GM18867 (cell line): ENCODE data around the gene CHID1.

ENCODE experiments used
- ATAC-seq: cut with Tn5 transposase; IDR thresholded peaks from one replicate; pipeline ENCODE4 v1.9.1; 2021; ENCODE audit warnings: mild to moderate bottlenecking, moderate library complexity; ENCODE audit not compliant: unreplicated experiment

CHID1 gene

DNA sequence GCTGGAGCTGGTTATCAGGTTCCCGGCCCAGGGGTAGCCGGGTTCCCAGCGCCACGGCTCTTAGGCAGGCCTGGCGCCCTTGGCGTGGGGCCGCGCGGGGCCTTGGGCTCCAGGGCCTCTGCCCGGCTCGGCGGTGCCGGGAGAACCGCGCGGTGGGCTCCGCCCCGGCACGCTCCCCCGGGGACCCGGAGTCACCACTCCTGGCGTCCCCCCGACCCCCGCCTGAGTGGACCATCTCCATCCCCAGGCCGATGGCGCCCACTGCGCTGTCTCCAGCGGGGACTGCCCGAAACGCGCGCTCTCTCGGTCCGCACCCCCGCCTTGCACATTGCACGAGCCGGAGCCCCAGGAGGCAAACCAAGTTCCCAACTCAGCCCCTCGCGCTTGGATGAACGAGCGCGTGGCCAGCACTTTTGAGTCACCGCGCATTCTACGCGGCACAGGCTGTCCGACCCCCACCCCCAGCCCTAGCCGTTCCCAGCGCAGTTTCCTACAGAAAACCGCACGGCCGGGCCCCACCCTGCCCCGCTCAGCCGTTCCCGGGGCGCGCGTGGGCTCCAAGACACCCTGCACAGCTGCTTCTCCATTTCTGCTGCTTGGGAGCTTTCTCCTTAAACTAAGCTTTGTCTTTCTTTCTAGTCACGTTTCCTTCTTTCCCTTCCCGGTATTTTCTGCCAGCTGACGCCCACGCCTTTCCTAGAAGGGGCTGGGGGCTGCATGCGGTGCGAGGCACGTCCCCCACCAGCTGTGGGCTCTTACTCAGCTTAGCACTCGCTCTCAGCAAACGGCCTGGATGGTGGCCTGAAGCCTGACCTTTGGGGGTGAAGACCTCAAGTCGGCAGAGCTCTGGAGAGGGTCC lies 650 bp upstream of the CHID1 start:
- ATAC-seq, result peak; percentile 29

DNA sequence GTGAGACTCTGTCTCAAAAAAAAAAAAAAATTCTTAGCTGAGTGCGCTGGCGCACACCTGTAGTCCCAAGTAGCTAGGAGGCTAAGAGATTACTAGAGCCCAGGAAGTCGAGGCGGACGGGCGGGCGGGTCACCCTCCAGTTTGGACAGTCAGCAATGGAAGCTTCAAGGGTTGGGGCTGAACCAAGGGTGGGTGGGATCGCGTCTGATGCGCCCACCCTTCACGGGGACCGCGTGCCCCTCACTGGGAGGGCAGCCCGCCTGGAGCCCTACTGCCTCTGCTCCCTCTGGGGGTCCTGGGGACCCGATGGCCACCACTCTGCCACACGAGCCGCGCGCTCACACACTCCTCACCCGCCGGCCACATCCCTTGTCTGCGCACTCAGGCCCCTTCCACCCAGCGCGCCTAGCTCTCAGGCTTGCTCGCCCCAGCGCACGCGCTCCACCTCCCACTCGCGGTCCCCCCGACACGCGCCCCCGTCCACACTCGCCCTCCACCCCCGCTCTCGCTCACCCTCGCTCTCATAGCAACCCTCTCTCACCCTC lies 494 bp downstream of the CHID1 start:
- no peak for ATAC-seq

DNA sequence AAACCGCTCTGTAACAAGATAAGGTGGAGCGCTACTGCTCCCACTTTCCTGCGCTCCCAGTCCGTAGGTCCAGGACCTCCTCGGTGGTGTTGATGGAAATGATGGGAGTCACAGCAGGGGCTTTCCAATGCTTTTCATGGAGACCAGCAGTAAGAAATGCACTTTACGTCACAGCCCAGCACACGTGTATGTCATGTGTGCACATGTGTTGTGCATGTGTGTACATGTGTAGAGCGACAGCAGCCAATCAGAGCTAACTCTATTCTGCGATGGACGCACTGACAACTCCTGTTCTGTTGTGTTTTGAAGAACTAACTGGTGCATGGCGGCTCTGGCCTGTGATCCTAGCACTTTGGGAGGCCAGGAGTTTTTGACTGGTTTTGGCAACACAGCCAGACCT lies 1.2 kb downstream of the CHID1 start:
- no peak for ATAC-seq

DNA sequence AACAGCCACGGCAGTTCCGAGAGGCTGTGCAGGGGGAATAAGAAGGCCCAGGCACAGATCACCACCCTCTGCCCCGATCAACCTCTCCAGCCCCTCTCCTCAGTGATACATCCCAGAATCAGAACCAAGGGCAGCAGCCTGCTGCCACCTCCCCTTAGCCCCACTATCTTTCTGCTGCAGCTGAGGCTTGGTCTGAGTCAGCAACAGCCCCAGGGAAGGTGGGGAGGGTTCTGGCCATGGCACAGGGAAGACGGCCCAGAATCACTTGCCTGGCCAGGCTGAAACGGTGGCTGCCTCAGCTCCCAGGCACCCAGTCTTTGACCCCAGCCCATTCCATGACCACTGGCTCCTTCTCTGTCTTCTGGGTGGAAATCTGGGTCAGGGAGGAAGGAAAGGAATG lies 2.3 kb downstream of the CHID1 start:
- ATAC-seq, result no peak

DNA sequence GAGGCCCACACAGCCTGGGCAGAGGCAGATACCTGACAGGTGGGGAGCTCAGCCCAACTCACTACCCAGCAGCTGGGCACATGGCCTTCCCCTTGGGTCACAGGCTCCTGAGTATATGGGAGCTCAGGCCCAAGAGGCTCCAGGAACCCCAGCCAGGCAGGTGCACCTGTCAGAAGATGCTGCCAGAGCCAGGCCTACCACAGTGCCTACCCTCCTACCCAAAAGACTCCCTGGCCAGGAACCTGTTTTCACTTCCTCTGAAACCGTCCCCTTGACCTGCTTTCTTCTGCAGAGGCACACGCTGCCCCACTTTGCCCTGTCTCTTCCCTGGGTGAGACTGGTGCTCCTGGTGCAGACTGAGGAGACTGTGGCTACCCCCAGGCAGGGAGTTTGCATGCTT lies 2.9 kb downstream of the CHID1 start:
- ATAC-seq, result no peak

DNA sequence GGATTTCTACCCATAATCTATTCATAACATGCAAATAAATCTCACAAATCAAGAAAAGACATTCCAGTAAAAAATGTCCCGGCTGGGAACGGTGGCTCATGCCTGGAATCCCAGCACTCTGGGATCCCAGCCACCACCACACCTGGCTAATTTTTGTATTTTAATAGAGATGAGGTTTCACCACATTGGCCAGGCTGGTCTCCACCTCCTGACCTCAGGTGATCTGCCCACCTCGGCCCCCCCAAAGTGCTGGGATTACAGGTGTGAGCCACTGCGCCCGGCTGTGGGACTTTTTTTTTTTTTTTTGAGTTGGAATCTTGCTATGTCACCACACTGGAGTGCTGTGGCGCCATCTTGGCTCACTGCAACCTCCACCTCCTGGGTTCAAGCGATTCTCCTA lies 4.7 kb downstream of the CHID1 start:
- ATAC-seq, result no peak

DNA sequence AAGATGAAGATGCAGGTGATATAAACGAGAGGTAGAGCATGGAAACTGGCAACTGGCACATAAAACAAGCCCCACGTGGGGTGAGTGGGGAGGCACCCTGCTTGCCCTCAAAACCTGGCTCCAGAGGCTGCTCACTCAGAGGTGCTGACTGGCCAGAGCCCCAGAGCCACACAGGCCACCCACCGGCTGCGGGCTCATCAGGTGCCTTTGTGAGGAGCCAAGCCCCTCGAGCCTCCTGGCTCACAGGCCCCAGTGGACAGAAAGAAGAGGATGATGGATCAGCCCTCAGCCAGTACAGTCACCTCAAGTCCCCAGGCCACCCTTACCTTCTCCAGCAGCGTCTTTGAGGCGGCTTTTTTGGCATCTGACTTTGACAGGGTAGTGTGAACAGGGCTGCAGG lies 6.2 kb downstream of the CHID1 start:
- no peak for ATAC-seq

DNA sequence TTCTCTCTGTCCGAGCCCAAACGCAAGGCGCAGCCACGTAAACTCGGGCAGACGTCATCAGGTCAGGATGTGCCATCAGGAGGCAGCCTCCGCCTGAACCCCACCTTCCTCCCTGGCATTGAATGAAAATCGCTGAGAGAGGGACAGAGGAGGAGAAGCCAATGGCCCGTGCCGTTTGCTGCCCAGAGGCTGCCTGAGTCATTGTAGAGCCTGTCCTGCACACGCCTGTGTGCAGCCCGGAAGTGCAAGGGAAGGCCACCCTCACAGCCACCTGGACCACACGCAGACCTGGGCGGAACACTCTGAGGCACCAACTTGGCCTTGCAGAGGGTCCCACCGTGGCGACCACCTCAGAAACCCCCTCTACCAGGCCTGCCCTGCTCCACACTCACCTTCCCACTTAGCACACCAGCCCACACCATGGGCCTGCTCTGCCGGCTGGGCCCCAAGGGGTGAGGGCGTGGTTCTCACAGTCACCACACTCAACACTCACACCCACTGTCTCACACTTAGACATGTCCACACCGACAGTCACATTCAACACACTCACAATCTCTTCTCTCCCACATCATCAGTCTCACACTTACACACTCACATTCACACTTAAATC lies 9.1 kb downstream of the CHID1 start:
- ATAC-seq, result no peak

DNA sequence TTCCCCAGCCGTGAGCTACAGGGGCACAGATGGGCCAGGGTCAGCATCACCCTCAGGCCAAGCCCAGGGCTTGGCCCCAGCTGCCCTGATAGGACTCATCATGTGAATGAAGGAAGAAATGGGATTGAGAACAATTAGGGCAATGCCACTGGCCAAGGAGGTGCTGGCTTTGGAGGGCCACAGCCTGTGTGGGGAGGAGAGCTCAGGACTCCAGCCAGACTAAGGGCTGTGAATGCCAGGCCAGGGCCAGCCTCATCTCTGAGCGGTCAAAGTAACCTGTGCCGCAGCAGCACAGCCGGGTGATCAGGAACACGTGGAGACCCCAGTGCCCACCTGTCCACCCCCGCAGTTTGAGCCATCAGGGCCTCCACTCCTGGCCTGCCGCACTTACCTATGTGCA lies 10.1 kb downstream of the CHID1 start:
- ATAC-seq, result no peak

DNA sequence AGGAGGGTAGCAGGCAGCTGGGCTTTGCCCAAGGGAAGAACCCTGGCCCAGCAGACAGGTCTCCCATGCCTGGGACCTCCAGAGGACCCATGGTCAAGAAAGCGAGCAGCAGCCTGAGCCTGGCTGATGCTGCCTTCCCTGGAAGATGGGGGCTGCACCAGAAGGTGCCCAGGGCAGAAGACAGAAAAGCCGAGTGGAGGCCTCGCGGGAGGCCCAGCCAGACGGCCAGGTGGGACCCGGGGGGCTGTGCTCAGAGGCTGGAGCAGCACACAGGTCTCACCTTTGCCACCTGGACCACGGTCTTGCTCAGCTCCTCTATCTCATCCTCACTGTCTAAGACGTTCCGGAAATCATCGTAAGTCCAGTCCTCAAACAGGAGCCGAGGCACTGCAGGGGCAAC lies 10.9 kb downstream of the CHID1 start:
- no peak for ATAC-seq

DNA sequence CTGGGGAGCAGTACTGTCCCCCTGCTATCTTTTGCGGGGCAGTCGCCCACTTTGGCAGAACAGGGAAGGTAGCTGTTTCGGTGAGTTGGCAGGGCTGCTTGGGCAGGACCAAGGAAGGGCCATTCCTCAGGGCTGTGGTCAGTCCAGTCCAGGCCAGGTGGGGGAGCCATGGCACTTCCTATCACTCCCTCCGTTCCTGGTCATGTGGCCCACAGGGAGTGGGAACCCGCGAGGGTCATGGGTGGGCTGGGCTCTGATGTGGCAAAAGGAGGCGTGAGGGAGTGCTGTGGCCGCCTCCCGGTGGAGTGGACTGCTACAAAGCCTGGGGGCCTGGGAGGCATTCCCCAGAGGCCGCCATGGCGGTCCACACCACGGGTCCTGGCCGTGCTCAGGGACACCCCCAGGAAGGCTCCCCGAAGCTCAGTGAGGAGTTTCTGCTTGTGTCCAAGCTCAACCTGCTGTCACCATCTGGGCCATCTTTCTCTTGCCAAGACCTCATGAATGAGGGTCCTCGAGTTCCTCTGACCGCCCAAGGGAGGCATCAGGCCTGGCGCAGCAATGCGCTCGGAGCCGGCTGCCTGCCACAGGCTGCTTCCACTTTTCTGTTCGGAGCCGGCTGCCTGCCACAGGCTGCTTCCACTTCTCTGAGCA lies 11.9 kb downstream of the CHID1 start:
- no peak for ATAC-seq

DNA sequence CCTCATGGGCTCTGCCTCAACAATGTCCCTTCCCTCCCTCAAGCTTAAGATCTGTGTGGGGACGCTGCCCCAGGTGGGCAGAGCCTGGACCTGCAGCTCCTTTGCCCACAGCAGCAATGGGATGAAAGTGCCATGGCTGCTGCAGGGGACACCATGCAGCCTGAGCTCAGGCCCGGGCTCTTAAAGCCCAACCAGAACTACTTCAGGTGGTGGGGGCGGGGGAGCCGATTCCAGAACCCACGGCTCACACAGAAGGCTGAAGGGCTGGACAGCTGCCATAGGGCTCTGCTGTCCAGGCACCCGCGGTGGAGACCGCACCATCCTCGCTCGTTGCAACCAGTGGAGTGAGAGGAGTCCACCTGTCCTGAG lies 12.5 kb downstream of the CHID1 start:
- no peak for ATAC-seq

DNA sequence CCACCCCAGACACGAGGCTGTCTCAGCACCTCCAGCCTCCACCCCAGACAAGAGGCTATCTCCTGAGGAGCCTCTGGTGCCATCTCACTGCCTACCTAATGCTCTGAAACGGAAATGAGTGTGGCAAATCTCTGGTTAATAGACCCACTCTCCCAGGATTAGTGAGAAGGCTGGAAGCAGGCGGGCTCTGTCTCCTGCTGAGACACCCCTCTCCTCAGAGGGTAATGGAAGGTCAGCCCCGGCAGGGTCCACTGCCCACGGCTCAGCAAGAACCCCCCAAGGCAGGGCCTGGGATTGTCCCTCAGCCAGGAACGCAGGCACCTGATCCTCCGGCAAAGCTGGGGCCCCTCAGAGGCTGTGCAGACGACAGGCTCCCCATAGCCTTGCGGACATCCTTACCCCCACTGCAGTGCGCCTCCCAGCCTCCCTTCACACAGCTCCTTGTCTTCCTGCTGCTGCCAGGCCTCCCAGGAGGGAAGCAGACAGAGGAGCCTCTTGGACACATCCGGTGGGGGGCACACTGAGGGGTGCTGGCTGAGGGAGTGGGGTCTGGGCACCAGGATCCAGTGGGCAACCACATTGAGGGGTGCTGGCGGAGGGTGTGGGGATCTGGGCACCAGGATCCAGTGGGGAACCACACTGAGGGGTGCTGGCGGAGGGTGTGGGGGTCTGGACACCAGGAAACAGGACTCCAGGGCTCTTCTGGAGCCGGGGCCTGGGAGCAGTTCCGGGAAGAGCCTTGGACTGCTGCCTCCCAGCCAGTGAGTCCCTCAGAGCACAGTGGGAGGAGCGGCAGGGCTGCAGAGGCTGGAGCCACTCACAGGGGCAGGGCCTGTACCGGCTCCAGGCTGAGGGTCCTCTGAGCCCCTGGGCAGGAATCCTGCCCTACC lies 13.1 kb downstream of the CHID1 start:
- ATAC-seq, result no peak

DNA sequence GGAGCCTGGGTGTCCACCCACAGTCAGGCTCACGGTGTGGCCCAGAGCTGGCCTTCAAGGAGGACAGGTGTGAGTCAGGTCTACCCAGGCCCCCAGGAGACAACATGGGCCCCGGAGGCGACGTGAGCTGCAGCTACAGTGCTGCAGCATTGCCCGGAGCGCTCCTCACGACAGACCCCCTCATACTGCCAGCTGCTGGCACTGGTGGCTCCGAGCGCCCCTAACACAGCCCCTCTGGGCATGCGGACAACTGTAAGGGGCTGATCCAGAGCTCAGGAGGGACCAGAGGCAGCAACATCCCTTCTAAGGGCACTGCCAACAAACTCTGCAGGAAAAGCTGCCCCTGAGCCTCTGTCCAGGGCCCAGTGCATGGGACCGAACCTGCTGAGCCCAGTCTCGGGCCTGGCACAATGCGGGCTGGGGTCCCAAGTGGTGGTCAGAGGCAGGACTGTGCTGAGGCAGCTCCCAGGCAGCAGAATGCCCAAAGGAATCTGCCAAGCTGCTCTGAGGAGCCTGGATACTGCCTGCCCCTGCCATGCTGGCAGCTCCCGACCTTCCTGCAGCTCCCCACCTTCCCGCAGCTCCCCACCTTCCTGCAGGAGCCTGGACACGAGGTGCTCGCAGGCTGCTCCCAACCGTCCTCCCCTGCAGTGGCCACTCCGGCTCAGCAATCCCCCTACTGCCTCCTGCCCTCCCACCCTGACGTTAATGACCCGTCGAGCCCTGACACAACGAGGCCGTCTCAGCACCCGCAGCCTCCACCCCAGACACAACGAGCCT lies 15.1 kb downstream of the CHID1 start:
- no peak for ATAC-seq

DNA sequence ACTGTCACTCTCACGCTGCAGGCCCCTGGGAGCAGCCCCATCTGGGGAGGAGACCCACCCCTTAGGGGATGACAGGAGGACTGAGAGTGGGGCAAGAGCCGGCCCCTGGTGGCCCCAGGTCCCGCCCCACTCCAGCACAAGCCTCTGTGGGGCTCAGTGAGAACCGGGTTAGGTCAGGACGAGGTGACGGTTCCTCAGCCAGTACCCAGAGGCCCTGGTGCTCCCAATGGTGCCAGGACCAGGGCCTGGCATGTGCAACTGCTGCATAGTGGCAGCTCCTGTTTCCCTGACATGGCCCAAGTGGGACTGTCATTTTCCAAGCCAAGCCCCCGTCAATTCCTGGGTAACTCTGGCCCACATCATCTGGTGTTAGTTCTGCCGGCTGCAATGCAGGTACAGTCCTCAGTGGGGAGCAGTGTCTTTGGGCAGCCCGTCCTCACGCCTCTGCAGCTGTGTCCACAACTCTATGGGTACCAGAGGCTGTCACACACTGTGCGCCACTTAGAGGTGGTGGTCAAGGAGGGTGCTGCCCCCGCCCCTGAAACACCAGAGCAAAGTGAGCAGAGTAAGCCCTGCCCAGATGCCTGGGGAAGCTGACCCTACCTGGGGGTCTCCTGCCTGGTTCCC lies 15.9 kb downstream of the CHID1 start:
- no peak for ATAC-seq

DNA sequence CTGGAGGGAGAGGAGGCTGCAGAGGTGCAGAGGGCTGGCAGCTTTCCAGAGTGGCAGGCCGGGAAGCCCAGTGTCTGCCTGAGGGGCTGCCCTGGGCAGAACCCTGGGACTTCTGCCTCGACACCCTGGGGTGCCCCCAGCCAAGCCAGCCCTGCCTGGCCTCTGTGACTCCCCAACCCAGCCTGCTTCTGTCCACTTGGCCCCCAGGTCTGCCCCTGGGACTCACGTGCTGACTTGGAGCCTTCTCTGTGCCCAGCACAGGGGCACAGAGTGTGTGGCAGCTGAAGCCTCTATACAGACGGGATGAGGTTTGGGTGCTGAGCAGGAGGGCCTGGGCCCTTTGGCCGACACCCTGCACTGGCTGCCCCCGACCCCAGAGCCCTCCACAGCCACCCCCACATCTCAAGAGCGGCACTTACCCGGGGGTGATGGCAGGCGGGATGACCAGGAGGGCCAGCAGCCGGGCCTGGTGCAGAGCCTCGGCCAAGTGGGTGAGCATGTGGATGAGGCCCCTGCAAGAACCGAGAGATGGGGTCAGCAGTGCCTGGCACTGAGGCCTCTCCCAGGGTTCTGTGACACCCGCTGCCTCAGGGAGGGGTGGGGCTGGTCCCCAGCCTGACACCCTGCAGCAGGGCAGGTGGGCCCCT lies 17.5 kb downstream of the CHID1 start:
- ATAC-seq, result no peak

DNA sequence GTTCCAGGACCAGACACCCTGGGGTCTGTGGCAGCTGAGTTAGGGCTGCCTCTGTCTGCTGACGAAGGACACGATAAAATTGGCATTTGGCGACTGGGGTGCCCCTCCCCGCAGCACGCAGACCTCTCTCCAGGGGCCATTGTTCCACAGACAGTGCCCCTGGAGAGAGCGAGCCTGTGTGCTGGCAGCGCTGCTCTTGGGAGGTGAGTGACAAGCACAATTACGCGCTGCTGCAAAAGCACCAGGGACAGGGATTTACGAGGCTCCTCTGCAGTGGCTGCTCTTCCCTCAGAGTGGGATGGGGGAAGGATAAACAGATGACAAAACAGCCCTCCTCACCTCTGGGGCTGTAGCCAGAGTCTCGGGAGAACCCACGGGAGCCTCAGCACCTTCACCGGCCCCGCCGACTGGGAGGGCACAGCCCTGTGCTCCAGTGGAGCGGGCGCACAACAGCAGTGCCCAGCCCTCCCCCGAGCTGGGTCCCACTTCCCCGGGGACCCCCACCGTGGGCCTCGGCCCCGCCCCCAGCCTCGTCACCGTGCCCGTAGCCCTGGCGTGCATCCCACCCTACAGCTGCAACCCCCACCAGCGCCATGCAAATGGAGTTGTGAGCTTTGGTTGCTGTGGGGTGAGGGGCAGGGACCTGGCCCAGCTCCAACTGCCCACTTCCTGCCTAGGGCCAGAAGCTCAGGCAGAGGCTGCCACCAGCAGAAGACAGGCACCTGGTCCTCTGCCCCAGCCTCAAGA lies 19.6 kb downstream of the CHID1 start:
- ATAC-seq, result no peak

DNA sequence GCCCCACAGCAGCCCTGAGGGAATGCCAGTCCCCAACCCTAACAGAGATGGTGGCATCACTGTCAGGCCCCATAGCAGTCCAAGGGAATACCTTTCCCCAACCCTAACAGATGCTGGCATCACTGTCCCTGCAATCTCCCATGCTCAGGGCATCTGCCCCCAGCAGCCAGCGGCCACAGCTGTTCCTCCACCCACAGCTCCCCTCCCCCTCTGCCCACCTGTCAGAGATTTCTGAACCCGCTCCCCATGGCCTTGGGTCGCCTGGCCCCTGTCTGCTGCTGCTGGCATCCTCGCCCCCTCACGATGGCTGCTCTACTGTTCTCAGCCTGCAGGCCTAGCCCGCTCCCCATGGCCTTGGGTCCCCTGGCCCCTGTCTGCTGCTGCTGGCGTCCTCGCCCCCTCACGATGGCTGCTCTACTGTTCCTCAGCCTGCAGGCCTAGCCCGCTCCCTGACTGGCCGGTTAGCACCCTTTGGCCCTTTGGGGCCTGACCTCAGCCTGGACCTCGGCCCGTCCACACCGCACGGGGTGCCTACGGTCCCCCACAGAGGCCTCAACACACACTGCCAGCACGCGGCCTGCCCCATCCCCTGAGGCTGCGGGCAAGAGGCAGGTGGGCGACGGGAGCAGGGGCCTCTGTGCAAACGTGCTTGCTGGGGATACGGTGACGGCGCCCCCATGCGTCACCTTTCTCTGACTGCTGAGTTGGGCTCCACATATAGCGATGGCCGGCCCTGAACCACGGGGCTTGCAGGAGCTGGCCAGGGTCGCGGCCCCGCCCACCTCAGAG lies 20.7 kb downstream of the CHID1 start:
- ATAC-seq, result no peak
